Germinal center (tissue), 1 donor: Measurements from ENCODE around the gene KCNG2.

Experiments used
- DNase-seq: peaks from one replicate; pipeline ENCODE4 v3.0.0; 2012; ENCODE audit warnings: mixed read lengths, low spot score

Gene KCNG2

GRCh38 chr18:79911344-79912270 lies 113.9 kb downstream of the KCNG2 start:
- no peak for DNase-seq

GRCh38 chr18:79912409-79912991 lies 114.8 kb downstream of the KCNG2 start:
- no peak for DNase-seq

DNA sequence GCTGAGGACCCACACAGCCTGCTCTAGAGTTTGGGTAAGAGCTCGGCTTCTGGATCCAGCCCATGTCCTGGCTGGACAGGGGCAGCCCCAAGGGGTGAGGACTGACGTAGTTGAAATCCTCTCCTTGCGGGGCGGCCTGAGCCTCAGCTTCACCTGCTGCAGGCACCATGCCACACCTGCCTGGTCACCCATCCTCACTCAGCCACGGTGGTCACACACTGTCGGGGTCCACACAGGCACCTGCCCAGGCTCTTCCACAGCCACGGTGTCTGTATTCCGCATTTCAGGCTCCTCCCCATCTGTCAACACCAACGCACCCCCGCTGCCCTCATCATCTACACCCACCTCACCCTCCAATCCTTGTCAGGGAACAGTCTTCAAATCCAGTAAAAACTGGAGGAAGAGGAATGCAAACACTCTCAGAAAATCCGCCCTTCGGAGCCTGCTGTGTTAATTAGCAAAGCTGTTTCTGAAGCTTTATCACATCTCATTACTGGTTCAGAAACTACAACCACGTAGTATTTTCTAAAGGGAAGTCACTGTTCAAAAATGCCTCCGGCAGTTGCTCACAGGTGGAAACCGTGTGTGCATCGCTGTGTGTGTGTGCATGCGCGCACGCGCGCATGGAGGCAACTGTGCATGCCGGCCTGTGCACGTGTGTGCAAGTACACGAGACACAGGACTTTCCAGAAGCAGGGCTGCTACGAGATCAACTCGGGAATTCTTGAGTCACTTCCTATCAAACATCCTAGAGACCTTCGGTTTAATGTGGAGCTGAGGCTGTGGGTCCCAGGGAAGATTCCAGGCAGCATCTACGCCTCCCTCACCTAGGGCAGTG lies 115.5 kb downstream of the KCNG2 start:
- no peak for DNase-seq

DNA sequence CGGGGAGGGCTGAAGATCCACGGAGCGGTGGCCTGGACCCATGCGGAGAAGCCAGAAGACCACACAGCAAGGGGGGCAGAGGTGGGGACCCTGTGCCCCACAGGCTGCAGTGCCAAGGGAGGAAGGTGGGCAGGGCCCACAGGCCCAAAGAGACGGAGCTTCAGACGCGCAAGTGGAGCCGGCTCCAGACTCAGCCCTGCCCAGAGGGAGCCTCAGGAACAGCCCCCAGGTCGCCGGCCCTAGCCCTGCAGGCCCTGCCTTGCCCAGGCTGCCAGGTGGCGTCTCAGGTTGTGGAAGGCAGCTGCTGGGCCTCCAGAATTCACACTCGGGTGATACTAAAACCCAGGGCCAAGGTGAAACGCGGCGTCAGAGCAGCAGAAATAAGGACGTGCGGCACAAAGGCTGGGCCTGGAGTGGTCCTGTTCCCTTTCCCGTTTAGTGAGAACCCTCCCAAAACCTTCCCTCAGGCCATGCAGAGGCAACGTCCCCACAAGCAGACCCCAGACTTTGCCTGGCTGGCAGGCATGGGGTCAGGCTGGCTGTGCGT lies 116.9 kb downstream of the KCNG2 start:
- no peak for DNase-seq

DNA sequence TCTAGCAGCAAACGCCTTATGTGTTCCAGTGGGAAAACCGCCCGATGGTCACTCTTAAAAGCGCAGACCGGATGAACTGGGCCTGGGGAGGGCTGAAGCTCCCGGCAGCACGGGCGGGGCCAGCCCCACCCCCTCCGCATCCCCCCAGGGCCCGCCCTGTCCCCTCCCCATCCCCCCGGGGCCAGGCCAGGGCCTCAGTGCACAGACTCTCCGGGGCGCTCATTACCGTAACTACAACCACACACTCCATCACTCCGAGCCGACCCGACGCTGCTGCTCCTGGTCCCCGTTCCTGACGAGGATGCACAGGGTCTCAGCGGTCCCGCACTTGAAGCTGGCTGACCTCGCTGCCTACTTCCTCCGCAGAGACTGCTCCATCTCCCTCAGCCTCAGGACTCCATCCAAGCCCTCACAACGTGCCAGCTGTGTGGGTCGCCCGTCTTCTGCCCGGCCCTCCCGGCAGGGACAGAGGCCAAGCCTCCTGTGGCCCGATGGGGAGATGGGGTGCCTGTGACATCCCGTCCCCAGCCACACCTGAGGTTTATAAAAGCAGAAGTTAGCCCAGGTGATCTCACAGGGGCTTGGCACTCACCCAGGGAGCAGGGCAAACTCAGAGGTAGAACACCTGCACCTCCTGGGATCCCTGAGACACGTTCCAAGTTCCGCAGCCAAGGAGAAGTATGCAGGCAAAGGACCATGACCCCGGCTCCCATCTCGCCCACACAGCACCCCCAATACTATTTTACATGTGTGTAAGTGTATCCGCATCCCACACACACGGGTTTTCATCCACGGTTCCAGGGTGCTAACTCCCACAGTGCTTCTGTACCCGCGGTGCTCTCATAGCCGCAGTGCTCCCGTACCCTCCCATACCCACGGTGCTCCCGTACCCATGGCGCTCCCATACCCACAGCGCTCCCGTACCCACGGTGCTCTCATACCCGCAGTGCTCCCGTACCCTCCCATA lies 117.7 kb downstream of the KCNG2 start:
- no peak for DNase-seq

GRCh38 chr18:79916128-79916494 lies 118.4 kb downstream of the KCNG2 start:
- no peak for DNase-seq

- no peak for DNase-seq
These were observed 118.9 kb downstream of the KCNG2 start for GRCh38 chr18:79916546-79917168.

GRCh38 chr18:79917169-79917852 lies 119.6 kb downstream of the KCNG2 start:
- DNase-seq = no peak

DNA sequence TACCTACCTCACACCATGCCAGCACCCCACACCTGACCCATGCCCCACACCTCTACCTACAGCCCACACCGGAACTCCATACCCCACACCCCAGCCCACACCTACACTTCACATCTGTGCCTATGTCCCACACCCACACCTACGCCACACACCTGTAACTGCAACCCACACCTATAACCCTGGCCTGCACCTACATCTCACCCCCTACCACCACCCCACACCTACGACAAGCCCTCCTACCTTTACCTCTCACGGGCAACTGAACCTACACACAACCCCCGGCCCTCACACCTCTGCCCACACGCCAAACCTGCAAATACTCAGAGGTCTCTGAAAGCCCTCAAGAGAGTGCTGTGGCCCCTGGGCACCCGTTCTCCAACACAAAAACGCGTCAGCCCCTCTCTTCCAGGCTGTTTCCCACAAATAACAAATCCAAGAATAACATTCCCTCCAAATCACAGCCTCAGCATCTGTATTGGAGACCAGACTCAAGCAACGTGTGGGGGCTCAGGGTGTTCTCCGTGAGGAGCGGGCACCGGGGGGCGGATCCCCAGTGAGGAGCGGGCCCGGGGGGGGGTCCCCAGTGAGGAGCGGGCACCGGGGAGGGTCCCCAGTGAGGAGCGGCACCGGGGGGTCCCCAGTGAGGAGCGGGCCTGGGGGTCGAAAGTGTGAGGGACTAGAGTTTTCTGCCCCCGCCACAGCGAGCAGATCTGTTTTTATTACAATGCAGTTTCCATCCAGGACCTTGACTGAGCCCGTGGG lies 120.3 kb downstream of the KCNG2 start:
- DNase-seq = no peak

DNA sequence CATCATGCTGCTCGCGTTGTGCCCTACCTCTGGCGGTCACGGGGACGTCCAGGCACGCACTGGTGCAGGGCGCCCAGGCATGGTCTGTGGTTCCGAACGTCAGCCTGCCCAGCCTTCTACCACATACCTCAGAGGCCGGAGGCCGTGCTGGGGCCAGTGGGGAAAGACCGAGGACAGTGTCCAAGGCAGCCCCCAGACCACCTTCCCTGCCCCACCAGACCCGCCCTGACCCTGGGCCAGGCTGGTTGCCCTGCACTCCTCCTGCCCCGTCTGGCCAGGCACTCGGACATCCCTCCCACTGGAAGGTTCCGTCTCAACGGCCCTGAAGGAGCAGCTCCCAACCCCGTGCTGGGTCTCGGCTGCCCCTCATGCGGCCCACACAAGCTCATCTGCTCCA lies 120.9 kb downstream of the KCNG2 start:
- DNase-seq = no peak

DNA sequence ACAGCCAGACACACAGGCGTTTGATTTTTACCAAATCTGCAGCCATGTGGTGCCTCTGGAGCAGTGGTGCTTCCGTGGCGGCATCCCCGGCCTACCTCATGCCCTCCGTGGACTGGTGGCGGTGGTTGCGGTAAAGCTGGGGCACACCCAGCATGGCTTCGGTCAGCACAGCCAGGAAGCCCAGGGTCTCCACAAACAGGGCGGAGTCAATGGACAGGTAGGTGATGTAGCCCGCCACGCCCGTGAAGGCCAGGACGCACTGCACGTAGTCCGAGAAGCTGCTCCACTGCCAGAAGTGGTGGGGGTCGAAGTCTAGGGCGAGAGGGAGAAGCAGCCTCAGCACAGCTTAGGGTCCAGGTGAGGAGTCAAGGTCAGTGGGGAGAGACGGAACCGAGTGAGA lies 121.4 kb downstream of the KCNG2 start:
- no peak for DNase-seq

DNA sequence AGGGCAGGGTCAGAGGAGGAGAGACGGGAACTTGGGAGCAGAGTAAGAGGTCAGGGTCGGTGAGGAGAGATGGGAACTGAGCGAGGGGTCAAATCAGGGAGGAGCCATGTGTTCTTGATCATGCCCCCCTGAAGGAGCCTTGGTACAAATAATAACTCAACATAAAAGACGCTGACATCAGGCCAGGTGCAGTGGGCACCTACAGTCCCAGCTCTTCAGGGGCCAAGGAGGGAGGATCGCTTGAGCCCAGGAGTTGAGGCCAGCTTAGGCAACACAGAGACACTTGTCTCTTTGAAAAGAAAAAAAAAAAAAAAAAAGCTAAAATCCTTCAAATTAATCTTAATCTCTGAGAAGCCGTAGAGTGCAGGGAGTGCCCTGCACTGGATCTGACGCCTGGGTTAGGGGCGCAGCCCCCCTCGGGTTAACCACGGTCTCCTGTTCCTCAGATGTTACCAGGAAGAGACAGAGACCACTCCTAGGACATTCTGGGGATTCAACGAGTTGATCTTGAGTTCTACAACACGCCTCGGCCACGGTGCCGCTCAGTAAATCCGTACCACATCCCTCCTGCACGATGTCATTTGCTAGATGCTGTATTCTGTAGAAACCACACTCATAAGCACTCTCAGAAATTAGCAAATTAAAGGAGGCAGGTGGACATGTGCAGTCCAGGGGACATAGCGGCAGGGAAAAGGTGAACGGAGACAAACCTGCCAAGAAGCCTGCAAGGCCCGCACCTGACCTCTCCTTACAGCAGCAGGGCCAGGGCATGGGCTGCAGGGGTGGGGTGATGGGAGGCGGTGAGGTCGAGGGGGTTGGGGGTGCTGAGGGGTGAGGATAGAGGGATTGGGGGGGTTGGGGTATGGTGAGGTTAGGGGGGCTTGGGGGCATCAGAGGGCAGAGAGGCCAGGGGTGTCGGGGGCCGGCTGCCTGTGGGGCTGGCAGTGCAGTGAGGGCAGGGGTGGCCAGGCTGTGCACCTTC lies 124.5 kb downstream of the KCNG2 start:
- DNase-seq = no peak

GRCh38 chr18:79922971-79923411 lies 125.3 kb downstream of the KCNG2 start:
- no peak for DNase-seq

GRCh38 chr18:79923896-79924585 lies 126.3 kb downstream of the KCNG2 start:
- no peak for DNase-seq

GRCh38 chr18:79924814-79925731 lies 127.3 kb downstream of the KCNG2 start:
- DNase-seq = no peak

DNA sequence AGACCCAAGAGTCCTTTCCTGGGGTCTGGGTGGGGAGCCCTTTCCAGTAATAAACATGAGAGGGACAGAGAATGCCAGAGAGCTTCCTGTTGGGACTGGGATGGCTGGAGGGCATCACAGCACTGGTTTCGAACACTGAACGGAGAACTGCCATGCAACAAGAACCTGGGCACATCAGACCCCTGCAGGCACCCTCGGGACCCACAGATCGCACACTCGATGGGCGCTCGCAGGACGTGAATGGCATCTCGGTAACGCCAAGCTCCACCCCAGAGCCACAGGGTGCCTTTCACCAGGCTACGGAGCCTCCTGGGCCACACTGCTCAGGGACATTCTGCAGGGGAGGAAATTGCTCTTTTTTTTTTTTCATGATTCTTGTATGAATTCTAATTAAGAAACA lies 128.6 kb downstream of the KCNG2 start:
- no peak for DNase-seq
